MM.1S (cell line): Measurements from ENCODE around the gene GUCA2A.

Source experiments
- DNase-seq: peaks from one replicate; pipeline ENCODE4 v3.0.0-alpha.2; 2015
- H2AFZ ChIP-seq: fragments of 300-600 bp; sonication (generic); 2 replicates; pipeline ENCODE4 v1.6.0; 2016; ENCODE audit warnings: antibody characterized with exemption, low read length
- H3F3A ChIP-seq: fragments of 300-600 bp; sonication (generic); 2 replicates; pipeline ENCODE4 v1.6.1; 2016; ENCODE audit warnings: mild to moderate bottlenecking, antibody characterized with exemption, low read length, moderate library complexity, mixed read lengths; ENCODE audit not compliant: insufficient read depth
- H3K27ac ChIP-seq: fragments of 300-600 bp; sonication (generic); 2 replicates; pipeline ENCODE4 v1.5.1; 2016; ENCODE audit warnings: mild to moderate bottlenecking, low read length
- H3K27me3 ChIP-seq: fragments of 300-600 bp; sonication (generic); replicated peaks from 2 replicates; pipeline ENCODE4 v1.6.0; 2016; ENCODE audit warnings: low read length; ENCODE audit not compliant: insufficient read depth
- H3K36me3 ChIP-seq: fragments of 300-600 bp; sonication (generic); replicated peaks from 2 replicates; pipeline ENCODE4 v1.6.1; 2016; ENCODE audit warnings: mild to moderate bottlenecking, low read length, mixed read lengths; ENCODE audit not compliant: insufficient read depth
- H3K4me1 ChIP-seq: fragments of 300-600 bp; sonication (generic); 2 replicates; pipeline ENCODE4 v1.6.1; 2016; ENCODE audit warnings: low read length, mixed read lengths
- H3K4me2 ChIP-seq: fragments of 300-600 bp; sonication (generic); 2 replicates; pipeline ENCODE4 v1.6.0; 2016; ENCODE audit warnings: low read depth, low read length
- H3K4me3 ChIP-seq: fragments of 300-600 bp; sonication (generic); 2 replicates; pipeline ENCODE4 v1.5.1; 2016; ENCODE audit warnings: low read length, mixed read lengths
- H3K79me2 ChIP-seq: fragments of 300-600 bp; sonication (generic); 2 replicates; pipeline ENCODE4 v1.6.1; 2016; ENCODE audit warnings: mixed run types, low read length, mixed read lengths
- H3K9ac ChIP-seq: fragments of 300-600 bp; sonication (generic); 2 replicates; pipeline ENCODE4 v1.6.1; 2016; ENCODE audit warnings: low read length, mixed read lengths
- H3K9me2 ChIP-seq: fragments of 300-600 bp; sonication (generic); replicated peaks from 2 replicates; pipeline ENCODE4 v1.6.1; 2016; ENCODE audit warnings: mild to moderate bottlenecking, low read length, mixed read lengths; ENCODE audit not compliant: insufficient read depth
- H3K9me3 ChIP-seq: fragments of 300-600 bp; sonication (generic); replicated peaks from 2 replicates; pipeline ENCODE4 v1.6.1; 2016; ENCODE audit warnings: mild to moderate bottlenecking, low read length, mixed read lengths; ENCODE audit not compliant: insufficient read depth
- H4K20me1 ChIP-seq: fragments of 300-600 bp; sonication (generic); 2 replicates; pipeline ENCODE4 v1.6.1; 2016; ENCODE audit warnings: mild to moderate bottlenecking, low read length, moderate library complexity, mixed read lengths; ENCODE audit not compliant: insufficient read depth
- CTCF ChIP-seq: fragments of 300-600 bp; sonication (generic); IDR thresholded peaks from 2 replicates; pipeline ENCODE4 v1.5.1; 2016; ENCODE audit warnings: antibody characterized with exemption, low read length, mixed read lengths
- EZH2 ChIP-seq: fragments of 300-600 bp; sonication (generic); optimal IDR thresholded peaks from 2 replicates; pipeline ENCODE3; 2017; ENCODE audit warnings: low read depth, mild to moderate bottlenecking, antibody characterized with exemption, low read length, mixed read lengths
- EZH2phosphoT487 ChIP-seq: fragments of 300-600 bp; sonication (generic); IDR thresholded peaks from 2 replicates; pipeline ENCODE4 v1.6.1; 2018; ENCODE audit warnings: antibody characterized with exemption, low read length

Gene GUCA2A

GRCh38 chr1:42186152-42186551 lies 21.6 kb upstream of the GUCA2A start:
- Histone ChIP-seq H3K4me2 (no peak overlapping the region), H3F3A (no peaks in the 10 kb centered on the region), H3K4me3 (no peak overlapping the region), H3K9ac (no peak overlapping the region), H3K79me2 (no peaks in the 10 kb centered on the region), H3K9me3 (no peaks in the 10 kb centered on the region), H3K9me2 (no peaks in the 10 kb centered on the region), H3K27me3 (no peaks in the 10 kb centered on the region), H2AFZ (no peak overlapping the region), H3K36me3 (no peaks in the 10 kb centered on the region), H3K4me1 (no peaks in the 10 kb centered on the region), H3K27ac (no peak overlapping the region), H4K20me1 (no peaks in the 10 kb centered on the region)
- DNase-seq, result no peak
- TF ChIP-seq CTCF (no peak), EZH2 (no peak), EZH2phosphoT487 (no peak)

- no peak for DNase-seq
- Histone ChIP-seq H3K9me2 (no peaks in the 10 kb centered on the region), H4K20me1 (no peaks in the 10 kb centered on the region), H3K27ac (no peak overlapping the region), H3K9me3 (no peaks in the 10 kb centered on the region), H3K79me2 (no peaks in the 10 kb centered on the region), H3K4me1 (no peaks in the 10 kb centered on the region), H3K4me2 (no peak overlapping the region), H2AFZ (no peak overlapping the region), H3K9ac (no peak overlapping the region), H3F3A (no peaks in the 10 kb centered on the region), H3K36me3 (no peaks in the 10 kb centered on the region), H3K4me3 (no peak overlapping the region), H3K27me3 (no peaks in the 10 kb centered on the region)
- TF ChIP-seq EZH2 (no peak), EZH2phosphoT487 (no peak)
Measured at GRCh38 chr1:42184616-42185015, 20.1 kb upstream of the GUCA2A start.

- Histone ChIP-seq H3F3A (no peaks in the 10 kb centered on the region), H3K27ac (no peak overlapping the region), H3K4me3 (no peak overlapping the region), H3K9me3 (no peaks in the 10 kb centered on the region), H2AFZ (no peak overlapping the region), H3K9ac (no peak overlapping the region), H3K79me2 (no peaks in the 10 kb centered on the region), H3K27me3 (no peaks in the 10 kb centered on the region), H3K9me2 (no peaks in the 10 kb centered on the region), H3K36me3 (no peaks in the 10 kb centered on the region), H3K4me1 (no peaks in the 10 kb centered on the region), H4K20me1 (no peaks in the 10 kb centered on the region), H3K4me2 (no peak overlapping the region)
- TF ChIP-seq CTCF (no peak), EZH2 (no peak), EZH2phosphoT487 (no peak)
- DNase-seq, result no peak
Measured at GRCh38 chr1:42183957-42184268, 19.4 kb upstream of the GUCA2A start.

- H3K79me2 ChIP-seq, result no peaks in the 10 kb centered on the region
- no peaks in the 10 kb centered on the region for H3K36me3 ChIP-seq
- H3K9ac ChIP-seq, result no peak overlapping the region
Measured at GRCh38 chr1:42183210-42183956, 18.8 kb upstream of the GUCA2A start.

More at GRCh38 chr1:42183210-42183956, 18.8 kb upstream of the GUCA2A start:
- Histone ChIP-seq H3K27ac (no peak overlapping the region), H3K4me3 (no peak overlapping the region), H3K9me2 (no peaks in the 10 kb centered on the region), H3K4me1 (no peaks in the 10 kb centered on the region), H3F3A (no peaks in the 10 kb centered on the region), H2AFZ (no peak overlapping the region), H3K27me3 (no peaks in the 10 kb centered on the region), H4K20me1 (no peaks in the 10 kb centered on the region), H3K9me3 (no peaks in the 10 kb centered on the region), H3K4me2 (no peak overlapping the region)
- no peak for DNase-seq
- TF ChIP-seq EZH2 (no peak), EZH2phosphoT487 (no peak), CTCF (no peak)
